HG03432 (cell line): ENCODE data around the gene CD28.
A peak's percentile ranks its signal among the peaks of the same experiment; 100 is the strongest.

Experiments
- ATAC-seq: cut with Tn5 transposase; IDR thresholded peaks from one replicate; pipeline ENCODE4 v1.9.1; 2021; ENCODE audit warnings: mild to moderate bottlenecking, moderate library complexity; ENCODE audit not compliant: unreplicated experiment

The CD28 gene

GRCh38 chr2:203713381-203713780 lies 6.9 kb downstream of the CD28 start:
- ATAC-seq: no peak

- no peak for ATAC-seq
Observed at GRCh38 chr2:203714112-203714511, 7.7 kb downstream of the CD28 start.

GRCh38 chr2:203715744-203716143 lies 9.3 kb downstream of the CD28 start:
- ATAC-seq: no peak

GRCh38 chr2:203718087-203718486 lies 11.6 kb downstream of the CD28 start:
- peak; percentile 87 for ATAC-seq

- ATAC-seq: no peak
Observed at GRCh38 chr2:203719456-203720410, 13.3 kb downstream of the CD28 start.

- no peak for ATAC-seq
Observed at GRCh38 chr2:203720915-203721672, 14.7 kb downstream of the CD28 start.

GRCh38 chr2:203721781-203722300 lies 15.4 kb downstream of the CD28 start:
- ATAC-seq: no peak

- ATAC-seq: no peak
Observed at GRCh38 chr2:203722411-203722810, 16.0 kb downstream of the CD28 start.

- no peak for ATAC-seq
Observed at GRCh38 chr2:203728321-203728720, 21.9 kb downstream of the CD28 start.

- ATAC-seq: peak; percentile 77
Observed at GRCh38 chr2:203730076-203730729, 23.8 kb downstream of the CD28 start.

- no peak for ATAC-seq
Observed at GRCh38 chr2:203730883-203731282, 24.4 kb downstream of the CD28 start.

GRCh38 chr2:203732092-203732952 lies 25.9 kb downstream of the CD28 start:
- no peak for ATAC-seq

- ATAC-seq: no peak
Observed at GRCh38 chr2:203732953-203733510, 26.6 kb downstream of the CD28 start.

- no peak for ATAC-seq
Observed at GRCh38 chr2:203733684-203734083, 27.2 kb downstream of the CD28 start.

GRCh38 chr2:203734276-203734983 lies 28.0 kb downstream of the CD28 start:
- ATAC-seq: no peak

GRCh38 chr2:203737360-203737759 lies 30.9 kb downstream of the CD28 start:
- no peak for ATAC-seq

- no peak for ATAC-seq
Observed at GRCh38 chr2:203739351-203739750, 32.9 kb downstream of the CD28 start.

GRCh38 chr2:203740871-203741281 lies 34.4 kb downstream of the CD28 start:
- ATAC-seq: no peak

- no peak for ATAC-seq
Observed at GRCh38 chr2:203741566-203741965, 35.1 kb downstream of the CD28 start.
